NCI-H446 treated with DMSO at 0.1 percent for 48 hours (cell line): ENCODE results near the gene CLDN15.

Source experiments
- DNase-seq: peaks from one replicate; lab custom pipeline; 2025; lab: John Stamatoyannopoulos, UW

The CLDN15 gene

DNA sequence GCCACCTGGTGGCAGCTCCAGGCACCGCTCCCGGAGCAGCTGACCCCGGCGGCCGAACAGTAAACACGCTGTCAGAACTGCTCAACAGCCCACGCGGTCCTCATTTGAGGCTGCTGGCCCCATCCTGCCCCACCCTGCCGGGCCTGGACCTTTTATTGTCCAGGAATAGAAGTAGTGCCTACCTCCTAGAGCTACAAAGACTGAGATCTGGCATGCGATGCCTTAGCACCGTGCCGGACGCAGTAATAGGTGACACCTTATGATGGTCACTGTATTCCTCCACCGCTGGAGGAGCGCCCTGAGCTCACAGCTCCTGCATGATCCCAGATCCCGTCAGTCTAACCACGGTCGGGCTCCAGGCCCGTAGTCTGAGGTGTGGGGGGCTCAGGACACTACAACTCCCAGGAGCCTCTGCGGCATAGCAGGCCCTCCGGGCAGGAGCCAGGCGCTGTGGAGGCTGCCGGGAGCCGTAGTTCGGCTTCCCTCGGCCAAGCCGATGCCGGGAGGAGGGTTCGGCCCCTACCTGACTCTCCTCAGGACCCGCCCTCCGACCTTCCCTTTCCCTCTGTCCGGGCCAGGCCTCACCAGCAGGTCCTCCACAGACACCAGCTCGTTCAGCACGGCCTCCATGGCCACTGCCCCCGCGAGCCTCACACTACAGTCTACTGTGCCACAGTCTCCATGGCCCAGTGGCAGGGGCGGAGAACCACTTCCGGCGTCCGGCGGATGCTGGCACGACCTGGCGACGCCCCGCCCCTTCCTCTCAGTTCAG lies 7.0 kb upstream of the CLDN15 start, which contains the start of gene FIS1:
Gene FIS1, minus strand, starts transcription at position 707 of the 772 bp plus-strand sequence. Its CDS starts 77 bp downstream, at position 630.
- peak; percentile 62 for DNase-seq

DNA sequence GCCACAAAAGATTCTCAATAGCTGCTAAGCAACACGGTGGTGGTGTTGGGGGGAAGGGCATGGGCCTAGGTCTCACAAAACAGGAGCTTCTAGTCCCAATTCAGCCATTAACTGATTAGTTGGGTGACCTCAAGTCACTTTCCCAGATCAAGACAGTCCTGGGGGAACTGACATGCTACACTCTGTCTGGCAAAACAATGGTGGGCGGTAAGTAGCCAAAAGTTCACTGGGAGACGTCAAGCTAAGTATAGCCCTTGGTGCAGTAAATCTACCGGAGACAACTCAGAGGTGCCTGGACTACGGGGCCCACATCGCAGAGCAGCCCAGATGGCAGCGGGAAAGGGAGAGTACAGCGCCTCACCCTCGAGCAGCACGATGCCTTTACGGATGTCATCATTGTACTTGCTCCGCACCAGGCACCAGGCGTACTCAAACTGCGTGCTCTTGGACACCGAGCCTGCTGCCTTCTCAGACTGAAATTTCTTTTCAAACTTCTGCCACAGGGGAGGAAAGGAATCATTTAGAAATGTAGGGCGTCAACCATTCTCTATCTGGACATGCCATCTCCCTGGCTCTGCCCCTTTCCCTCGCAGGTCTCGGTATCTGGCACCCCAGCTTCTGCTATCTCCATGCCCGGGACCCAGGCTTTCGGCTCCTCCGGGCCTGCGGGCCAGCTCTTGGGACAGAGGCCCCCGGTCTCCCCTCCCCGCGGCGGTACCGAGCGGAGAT lies 6.2 kb upstream of the CLDN15 start:
- no peak for DNase-seq

- DNase-seq: no peak
Observed at GRCh38 chr7:101241443-101242349, 4.1 kb upstream of the CLDN15 start.

- no peak for DNase-seq
Observed at GRCh38 chr7:101241015-101241363, 3.4 kb upstream of the CLDN15 start.

GRCh38 chr7:101240226-101241014 lies 2.8 kb upstream of the CLDN15 start:
- no peak for DNase-seq

DNA sequence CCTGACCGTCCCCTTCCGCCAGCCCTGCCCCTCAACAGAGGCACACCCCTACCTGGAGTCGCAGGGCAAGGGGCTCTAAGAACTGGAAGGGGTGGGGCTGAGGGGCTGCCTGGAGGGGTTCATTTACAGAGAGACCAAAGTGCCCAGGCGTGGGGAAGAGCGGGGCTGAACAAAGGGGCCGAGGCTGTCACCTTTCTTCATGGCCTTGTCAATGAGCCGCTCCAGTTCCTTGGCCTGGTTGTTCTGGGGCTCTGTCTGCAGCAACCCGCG lies 2.3 kb upstream of the CLDN15 start:
- DNase-seq: no peak

GRCh38 chr7:101239191-101239950 lies 1.8 kb upstream of the CLDN15 start:
- DNase-seq: no peak

DNA sequence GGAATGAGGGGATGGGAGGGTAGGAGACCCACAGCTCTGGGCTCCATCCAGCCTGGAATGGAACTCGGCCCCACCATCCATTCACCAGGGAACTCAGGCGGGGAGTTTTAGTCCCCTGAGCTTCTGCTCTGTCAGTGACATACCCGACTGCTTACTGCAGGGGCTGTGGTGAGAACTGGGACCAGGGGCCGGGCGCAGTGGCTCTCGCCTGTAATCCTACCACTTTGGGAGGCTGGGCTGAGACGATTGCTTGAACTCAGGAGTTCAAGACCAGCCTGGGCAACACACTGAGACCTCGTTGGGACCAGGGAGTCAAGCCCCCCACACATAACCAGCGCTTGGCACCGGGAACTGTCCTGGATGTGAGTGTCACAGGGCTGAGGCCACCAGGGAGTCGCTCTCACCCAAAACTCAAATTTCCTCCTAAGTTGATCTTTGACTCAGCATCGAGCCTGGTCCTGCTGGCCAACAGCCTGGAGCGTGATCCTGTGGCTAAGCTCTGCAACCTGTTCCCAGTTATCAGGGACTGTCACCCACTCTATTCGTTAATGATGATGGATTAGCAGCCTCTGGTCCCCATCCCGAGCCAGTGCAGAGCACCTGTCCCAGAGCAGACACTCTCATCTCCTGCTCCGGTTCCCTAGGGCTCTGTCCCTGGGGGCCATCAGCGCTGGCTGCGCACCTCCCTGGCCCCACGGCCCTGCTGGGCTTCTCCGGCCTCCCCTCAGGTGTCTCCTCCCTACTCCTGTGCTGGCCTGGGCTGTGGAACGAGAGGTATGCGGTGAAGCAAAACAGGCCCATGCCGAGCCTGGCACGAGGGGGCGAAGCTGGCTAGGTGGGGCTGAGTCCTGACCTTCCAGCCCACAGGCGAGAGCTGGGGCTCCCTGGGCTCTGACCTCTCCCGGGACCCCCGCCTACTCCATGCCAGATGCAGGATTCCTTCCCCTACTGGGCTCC lies 902 bp upstream of the CLDN15 start:
- no peak for DNase-seq

DNA sequence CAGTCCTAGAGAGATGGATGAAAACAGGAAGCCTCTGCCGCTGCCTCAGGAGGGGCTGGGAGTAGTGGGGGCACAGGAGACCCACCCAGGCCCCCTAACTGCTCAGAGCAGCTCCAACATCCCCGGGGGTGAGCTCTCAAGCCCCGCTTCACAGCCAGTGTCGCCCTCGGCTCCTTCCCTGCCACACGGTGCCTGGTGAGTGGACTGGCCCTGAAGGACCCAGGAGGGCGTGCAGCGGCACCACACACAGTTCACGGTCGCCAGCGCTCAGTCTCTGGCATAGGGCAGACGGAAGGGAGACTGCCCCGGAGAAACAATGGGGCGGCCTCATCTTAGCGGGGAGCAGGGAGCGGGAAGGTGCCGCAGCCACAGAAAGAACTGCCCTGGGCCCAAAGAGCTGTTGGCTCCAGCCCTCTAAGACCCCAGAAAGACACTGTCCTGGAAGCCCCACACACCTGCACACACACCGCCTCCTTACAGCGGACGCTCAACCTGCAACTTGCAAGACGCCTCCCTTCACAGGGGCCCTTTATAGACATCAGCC lies 1.2 kb downstream of the CLDN15 start:
- no peak for DNase-seq

GRCh38 chr7:101235522-101235921 lies 2.1 kb downstream of the CLDN15 start:
- DNase-seq: no peak

DNA sequence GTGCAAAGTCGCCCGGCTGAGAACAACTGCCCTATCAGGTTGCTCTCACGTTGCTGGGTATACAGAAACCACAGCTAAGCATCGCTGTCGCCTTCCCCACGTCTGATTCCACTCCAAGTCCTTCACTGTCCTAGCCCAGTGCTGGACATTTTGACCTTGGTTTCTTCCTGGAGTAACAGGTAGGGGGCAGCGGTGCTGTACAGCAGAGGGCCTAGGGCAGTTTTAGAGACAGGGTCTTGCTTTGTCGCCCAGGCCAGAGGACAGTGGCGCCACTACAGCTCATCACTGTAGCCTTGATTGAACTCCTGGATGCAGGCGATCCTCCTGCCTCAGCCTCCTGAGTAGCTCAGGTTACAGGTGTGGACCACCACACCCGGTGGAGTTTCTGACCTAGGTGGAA lies 2.6 kb downstream of the CLDN15 start:
- DNase-seq: no peak

GRCh38 chr7:101234636-101235035 lies 3.0 kb downstream of the CLDN15 start:
- no peak for DNase-seq

GRCh38 chr7:101233907-101234547 lies 3.6 kb downstream of the CLDN15 start:
- no peak for DNase-seq

GRCh38 chr7:101232141-101232850 lies 5.3 kb downstream of the CLDN15 start:
- no peak for DNase-seq

DNA sequence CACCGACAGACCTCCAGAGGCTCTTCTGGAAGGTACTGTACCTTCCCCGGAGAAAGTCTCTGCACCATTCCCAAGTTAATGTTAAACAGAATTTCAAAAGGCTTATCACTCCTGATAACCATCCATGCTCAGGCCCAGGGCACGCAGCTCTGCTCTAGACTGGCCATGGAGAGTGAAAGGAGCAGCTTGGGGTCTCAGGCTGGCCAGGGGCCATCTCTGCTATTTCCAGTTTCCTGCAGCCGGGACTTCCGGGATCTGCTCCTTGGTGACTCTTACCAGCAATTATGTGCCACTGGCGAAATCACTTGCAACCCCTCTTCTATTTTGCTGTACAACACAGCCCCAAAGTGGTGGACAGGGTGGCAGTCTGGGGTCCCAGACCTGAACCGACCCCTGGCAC lies 6.0 kb downstream of the CLDN15 start:
- DNase-seq: no peak

- DNase-seq: no peak
Observed at GRCh38 chr7:101226721-101227120, 10.9 kb downstream of the CLDN15 start.

DNA sequence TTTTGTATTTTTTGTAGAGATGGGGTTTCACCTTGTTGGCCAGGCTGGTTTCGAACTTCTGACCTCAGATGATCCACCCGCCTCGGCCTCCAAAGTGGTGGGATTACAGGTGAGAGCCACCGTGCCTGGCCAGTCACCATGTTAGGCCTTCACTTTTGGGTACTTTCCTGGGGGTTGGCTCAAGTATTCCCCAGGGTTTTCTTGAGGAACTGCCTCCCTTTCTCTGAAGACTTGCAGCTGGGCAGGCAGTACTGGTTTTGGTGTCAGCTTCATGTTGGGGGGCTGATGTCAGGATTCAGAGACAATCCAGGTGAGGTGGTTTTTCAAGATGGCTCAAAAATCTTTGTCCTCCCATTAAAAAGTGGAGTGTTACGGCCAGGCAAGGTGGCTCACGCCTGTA lies 12.0 kb downstream of the CLDN15 start:
- no peak for DNase-seq

GRCh38 chr7:101223528-101223927 lies 14.1 kb downstream of the CLDN15 start:
- no peak for DNase-seq
